ENCODE data around the gene ARHGAP33. TPM values are rescaled to one million over a fixed set of nuclear protein-coding genes. Genes with fewer than 3 reads are reported as not detected.

The ARHGAP33 gene
- total and polyA plus RNA-seq, 7 donors: 0.68 to 4.0 (median 1.4) TPM

- no peaks in the 10 kb centered on the region for H3K27me3 ChIP-seq (ENCODE audit: insufficient read depth in 3 of 3, low read length in 2 of 3)
- no peak for TF ChIP-seq CTCF (IDR thresholded peaks at IDR 0.05)
- intact Hi-C loops (cut with DNase I): no loop called here
- no peak overlapping the region for H3K27ac ChIP-seq
- H3K9me3 ChIP-seq: no peaks in the 10 kb centered on the region
- no peak for DNase-seq
- H3K4me1 ChIP-seq: peaks cover 17% of the 10 kb centered on the region
- H3K36me3 ChIP-seq (ENCODE audit: insufficient read depth in 1 of 2, low read depth in 1 of 2): peaks cover 0 to 24% of the 10 kb centered on the region in 2 donors
- no peak for ATAC-seq
- H3K4me3 ChIP-seq: no peak overlapping the region
- 83 to 91% (median 90%) methylated on average over 17 to 20 of the region's 20 CpGs for WGBS, 3 donors
These were observed 22.5 kb upstream of the ARHGAP33 start for GRCh38 chr19:35752746-35753350.

- Histone ChIP-seq H3K36me3 (ENCODE audit: insufficient read depth in 1 of 2, low read depth in 1 of 2) (peaks cover 0 to 24% of the 10 kb centered on the region in 2 donors), H3K9me3 (no peaks in the 10 kb centered on the region), H3K4me3 (no peak overlapping the region), H3K4me1 (peaks cover 18% of the 10 kb centered on the region), H3K27me3 (ENCODE audit: insufficient read depth in 3 of 3, low read length in 2 of 3) (no peaks in the 10 kb centered on the region), H3K27ac (peak overlapping the region; percentile 94)
- ATAC-seq (no peak), DNase-seq (no peak)
- WGBS, 3 donors: 63 to 86% (median 64%) methylated on average over 20 of the region's 20 CpGs
- intact Hi-C loops (cut with DNase I): no loop called here
- TF ChIP-seq CTCF (IDR thresholded peaks at IDR 0.05): no peak
These were observed 21.6 kb upstream of the ARHGAP33 start for GRCh38 chr19:35753634-35754369.

GRCh38 chr19:35754370-35755130 is 20.8 kb upstream of the ARHGAP33 start:
- intact Hi-C loops (cut with DNase I): loop anchor here in 1 of 2 donors (5.0 kb wide), 1 partner anchor 178 kb away; no protein-coding TSS in a partner anchor
- Histone ChIP-seq H3K36me3 (ENCODE audit: insufficient read depth in 1 of 2, low read depth in 1 of 2) (peaks cover 0 to 24% of the 10 kb centered on the region in 2 donors), H3K27me3 (ENCODE audit: insufficient read depth in 3 of 3, low read length in 2 of 3) (no peaks in the 10 kb centered on the region), H3K9me3 (no peaks in the 10 kb centered on the region), H3K27ac (peak overlapping the region; percentile 94), H3K4me3 (peak overlapping the region; percentile 83), H3K4me1 (peaks cover 16% of the 10 kb centered on the region)
- no peak for ATAC-seq
- no peak for DNase-seq
- WGBS, 3 donors: 48 to 65% (median 53%) methylated on average over 13 of the region's 13 CpGs
- TF ChIP-seq CTCF (IDR thresholded peaks at IDR 0.05): no peak

GRCh38 chr19:35755131-35755549 is 20.2 kb upstream of the ARHGAP33 start:
- H3K4me3 ChIP-seq: peak overlapping the region; percentile 83
- ATAC-seq: no peak
- TF ChIP-seq CTCF (IDR thresholded peaks at IDR 0.05): no peak
- peak overlapping the region; percentile 94 for H3K27ac ChIP-seq
- 12 to 32% (median 16%) methylated on average over 12 to 17 of the region's 17 CpGs for WGBS, 3 donors
- no peak for DNase-seq
- no peaks in the 10 kb centered on the region for H3K27me3 ChIP-seq (ENCODE audit: insufficient read depth in 3 of 3, low read length in 2 of 3)
- intact Hi-C loops (cut with DNase I): loop anchor here in 1 of 2 donors (5.0 kb wide), 1 partner anchor 177 kb away; no protein-coding TSS in a partner anchor
- H3K4me1 ChIP-seq: peaks cover 14% of the 10 kb centered on the region
- peaks cover 0 to 24% of the 10 kb centered on the region in 2 donors for H3K36me3 ChIP-seq (ENCODE audit: insufficient read depth in 1 of 2, low read depth in 1 of 2)
- no peaks in the 10 kb centered on the region for H3K9me3 ChIP-seq
